HG03442 (cell line): Measurements from ENCODE around the gene TUBGCP3.
"Not testable (repeated sequence)": the region's sequence is repeated elsewhere in the genome, so short reads cannot be mapped to it uniquely, and the experiment has no call there.

Source experiments
- ATAC-seq: cut with Tn5 transposase; IDR thresholded peaks from one replicate; pipeline ENCODE4 v1.9.1; 2021; ENCODE audit warnings: mild to moderate bottlenecking, moderate library complexity; ENCODE audit not compliant: unreplicated experiment

The TUBGCP3 gene

GRCh38 chr13:112580211-112580610 is 7.7 kb downstream of the TUBGCP3 start:
- no peak for ATAC-seq

GRCh38 chr13:112579310-112579843 is 8.6 kb downstream of the TUBGCP3 start:
- ATAC-seq, result no peak

GRCh38 chr13:112576768-112577167 is 11.2 kb downstream of the TUBGCP3 start:
- no peak for ATAC-seq

GRCh38 chr13:112576191-112576590 is 11.8 kb downstream of the TUBGCP3 start:
- no peak for ATAC-seq

GRCh38 chr13:112575675-112576074 is 12.3 kb downstream of the TUBGCP3 start:
- no peak for ATAC-seq

- ATAC-seq, result peak; percentile 44
These were observed 12.9 kb downstream of the TUBGCP3 start for GRCh38 chr13:112574834-112575613.

- ATAC-seq, result peak; percentile 47
These were observed 13.5 kb downstream of the TUBGCP3 start for GRCh38 chr13:112574416-112574815.

- ATAC-seq, result no peak
These were observed 14.2 kb downstream of the TUBGCP3 start for GRCh38 chr13:112573710-112574109.

GRCh38 chr13:112572366-112572765 is 15.6 kb downstream of the TUBGCP3 start:
- ATAC-seq, result no peak

- no peak for ATAC-seq
These were observed 18.1 kb downstream of the TUBGCP3 start for GRCh38 chr13:112569821-112570220.

GRCh38 chr13:112567161-112567862 is 20.6 kb downstream of the TUBGCP3 start:
- no peak for ATAC-seq

GRCh38 chr13:112562786-112563383 is 25.1 kb downstream of the TUBGCP3 start:
- ATAC-seq, result no peak

GRCh38 chr13:112562254-112562653 is 25.7 kb downstream of the TUBGCP3 start:
- no peak for ATAC-seq

- ATAC-seq, result no peak
These were observed 26.5 kb downstream of the TUBGCP3 start for GRCh38 chr13:112561478-112561877.

- ATAC-seq, result no peak
These were observed 29.1 kb downstream of the TUBGCP3 start for GRCh38 chr13:112558696-112559418.

GRCh38 chr13:112556600-112556999 is 31.4 kb downstream of the TUBGCP3 start:
- no peak for ATAC-seq

- ATAC-seq, result no peak
These were observed 33.6 kb downstream of the TUBGCP3 start for GRCh38 chr13:112554214-112554850.

- ATAC-seq, result not testable (repeated sequence)
These were observed 39.0 kb downstream of the TUBGCP3 start for GRCh38 chr13:112548975-112549374.

- no peak for ATAC-seq
These were observed 42.1 kb downstream of the TUBGCP3 start for GRCh38 chr13:112545856-112546255.
